NCI-H345 treated with DMSO at 0.1 percent for 48 hours (cell line): ENCODE data around the gene UPK3BL1.
"Not testable (repeated sequence)": the region's sequence is repeated elsewhere in the genome, so short reads cannot be mapped to it uniquely, and the experiment has no call there.

ENCODE experiments used
- DNase-seq: peaks from one replicate; lab custom pipeline; 2025; ENCODE audit not compliant: unreplicated experiment; lab: John Stamatoyannopoulos, UW

Gene UPK3BL1

GRCh38 chr7:102589857-102590256 is 52.7 kb downstream of the UPK3BL1 start:
- not testable (repeated sequence) for DNase-seq
